GM18858 (cell line): ENCODE results near the gene PDCL2.

Source experiments
- ATAC-seq: cut with Tn5 transposase; IDR thresholded peaks from one replicate; pipeline ENCODE4 v1.9.1; 2021; ENCODE audit not compliant: unreplicated experiment

The PDCL2 gene

DNA sequence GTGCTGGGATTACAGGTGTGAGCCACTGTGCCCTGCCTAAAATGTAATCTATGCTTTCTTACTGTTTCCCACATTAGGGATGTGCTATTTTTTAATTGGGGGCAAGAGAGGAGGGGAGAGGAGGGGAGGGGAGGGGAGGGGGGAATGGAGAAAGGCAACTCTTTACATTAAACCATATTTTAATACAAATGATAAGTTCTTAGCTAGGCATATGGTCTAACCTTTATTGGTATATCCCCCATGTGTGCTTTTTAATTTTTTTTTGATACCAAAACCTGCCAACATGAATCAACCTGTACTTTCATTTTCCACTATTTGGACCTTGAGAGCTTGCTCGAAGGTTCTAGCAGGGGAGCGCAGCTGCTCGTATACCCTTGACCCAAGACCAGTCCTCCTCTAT lies 51.8 kb downstream of the PDCL2 start:
- ATAC-seq, result no peak

DNA sequence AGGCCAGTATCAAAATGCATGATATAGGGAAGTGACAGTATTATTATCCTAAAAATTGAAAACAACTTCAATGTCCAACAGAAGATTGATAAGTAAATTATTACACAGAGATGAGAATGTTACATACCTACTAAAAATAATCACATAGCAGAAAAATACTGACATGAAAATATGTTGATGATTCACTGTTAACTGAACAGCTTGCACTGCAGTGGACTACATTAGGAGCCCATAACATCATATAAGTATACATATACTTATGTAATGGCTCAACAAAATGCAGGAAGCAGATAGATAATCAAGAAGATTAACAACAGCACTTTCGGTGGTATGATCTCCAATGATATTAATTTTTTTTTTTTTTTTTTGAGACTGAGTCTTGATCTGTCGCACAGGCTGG lies 52.4 kb downstream of the PDCL2 start:
- ATAC-seq, result no peak

DNA sequence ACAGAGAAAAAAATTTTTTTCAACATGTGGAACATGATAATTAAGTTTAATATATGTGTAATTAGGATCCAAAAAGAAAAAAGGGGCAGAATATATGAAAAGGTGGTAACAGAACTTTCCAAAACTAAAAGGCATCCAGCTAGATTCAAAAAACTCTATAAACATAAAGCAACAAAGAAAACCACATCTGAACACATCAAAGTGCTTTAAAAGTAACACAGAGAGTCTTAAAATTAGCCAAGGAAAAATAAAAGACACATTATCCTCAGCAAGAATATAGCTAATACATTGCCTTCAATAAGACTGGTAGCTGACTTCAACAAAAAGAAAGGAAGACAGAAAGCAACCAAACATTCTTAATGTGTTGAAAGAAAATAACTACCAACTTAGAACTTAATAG lies 53.5 kb downstream of the PDCL2 start:
- no peak for ATAC-seq

DNA sequence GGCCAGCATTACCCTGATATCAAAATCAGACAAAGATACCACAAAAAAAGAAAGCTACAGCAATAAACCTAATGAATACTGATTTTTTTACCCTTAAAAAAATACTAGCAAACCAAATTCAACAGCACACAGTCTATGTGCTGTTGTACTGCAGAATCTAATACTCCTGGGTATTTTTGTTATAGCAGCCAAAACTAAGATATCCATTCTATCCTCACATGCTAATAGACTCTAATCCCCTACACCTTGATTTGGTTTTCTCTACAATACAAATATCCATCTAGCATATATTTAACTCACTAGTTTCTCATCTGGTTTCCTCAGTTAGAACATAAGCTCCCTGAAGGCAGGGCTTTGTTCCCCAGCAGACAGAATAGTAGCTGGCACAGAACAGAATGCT lies 57.7 kb downstream of the PDCL2 start:
- no peak for ATAC-seq

DNA sequence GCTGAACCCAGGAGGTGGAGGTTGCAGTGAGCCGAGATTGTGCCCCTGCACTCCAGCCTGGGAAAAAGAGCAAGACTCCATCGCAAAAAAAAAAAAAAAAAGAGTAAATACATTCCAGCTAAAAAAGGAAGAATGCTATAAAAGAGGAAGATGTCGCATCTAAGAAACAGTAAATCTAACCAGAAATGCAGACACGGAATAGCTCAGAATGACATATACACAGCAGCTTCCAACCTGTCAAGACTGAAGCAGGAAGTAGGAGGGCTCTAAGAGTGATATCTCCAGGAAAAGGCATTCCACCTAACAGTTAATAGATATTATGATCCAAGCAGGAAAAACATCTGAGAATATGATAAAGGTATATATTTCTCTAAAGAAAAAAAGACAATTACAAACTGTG lies 61.4 kb downstream of the PDCL2 start:
- no peak for ATAC-seq

DNA sequence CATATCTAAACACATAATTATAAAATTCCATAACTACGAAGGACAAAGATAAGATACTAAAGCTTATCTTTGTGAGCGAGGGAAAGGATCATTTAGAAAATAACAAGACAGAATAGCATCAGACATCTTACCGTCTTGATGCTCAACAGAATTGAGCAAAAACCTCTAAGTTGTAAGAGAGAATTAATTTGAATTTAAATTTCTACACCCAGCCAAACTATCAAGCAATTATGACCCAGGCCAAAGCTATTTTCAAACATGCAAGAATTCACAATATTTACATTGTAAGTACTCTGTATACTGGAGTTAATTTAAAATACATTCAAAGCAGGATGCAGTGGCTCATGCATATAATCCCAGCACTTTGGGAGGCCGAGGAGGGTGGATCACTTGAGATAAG lies 61.9 kb downstream of the PDCL2 start:
- ATAC-seq, result no peak

DNA sequence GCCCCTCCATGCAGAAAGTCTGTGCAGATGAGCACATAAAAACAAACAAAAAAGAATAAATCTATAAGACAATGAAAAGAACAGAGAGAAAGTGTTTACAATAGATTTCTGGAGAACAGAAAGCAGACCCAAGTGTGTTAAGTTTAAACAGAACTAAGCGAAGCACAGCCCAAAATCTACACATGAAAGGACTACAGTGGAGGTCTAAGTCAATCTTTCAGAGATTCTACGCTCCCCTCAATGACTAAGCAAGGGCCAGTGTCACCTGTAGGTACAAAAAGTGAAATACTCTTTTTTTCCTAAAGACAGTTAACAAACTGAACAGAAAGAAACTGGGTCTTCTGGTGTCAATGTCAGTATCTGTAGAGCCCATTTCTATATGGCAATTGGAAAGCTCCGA lies 63.6 kb downstream of the PDCL2 start:
- ATAC-seq, result no peak

DNA sequence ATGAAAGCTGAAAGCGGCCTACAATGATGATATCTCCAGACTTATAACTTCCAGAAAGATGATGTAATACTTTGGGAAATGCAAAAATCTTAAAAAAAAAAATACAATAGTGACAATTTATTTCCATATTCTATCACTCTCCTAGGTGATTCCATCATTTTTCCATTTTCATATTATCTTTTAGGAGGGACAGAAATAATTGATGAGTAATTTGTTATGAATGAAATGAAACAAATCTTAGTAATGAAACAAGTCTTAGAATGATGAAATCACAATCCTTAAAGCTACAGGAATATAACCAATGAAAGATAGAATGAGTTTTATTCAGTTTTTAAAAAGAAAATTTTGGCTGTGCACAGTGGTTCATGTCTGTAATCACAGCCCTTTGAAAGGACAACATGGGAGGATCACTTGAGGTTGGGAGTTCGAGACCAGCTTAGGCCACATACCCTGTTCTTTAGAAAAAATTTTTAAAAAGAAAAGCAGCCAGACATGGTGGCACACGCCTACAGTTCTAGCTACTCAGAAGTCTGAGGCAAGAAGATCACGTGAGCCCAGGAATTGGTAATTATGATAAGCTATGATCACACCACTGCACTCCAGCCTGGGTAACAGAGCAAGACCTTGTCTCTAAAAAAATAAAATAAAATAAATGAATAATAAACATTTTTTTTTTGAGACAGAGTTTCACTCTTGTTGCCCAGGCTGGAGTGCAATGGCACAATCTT lies 67.0 kb downstream of the PDCL2 start:
- no peak for ATAC-seq

DNA sequence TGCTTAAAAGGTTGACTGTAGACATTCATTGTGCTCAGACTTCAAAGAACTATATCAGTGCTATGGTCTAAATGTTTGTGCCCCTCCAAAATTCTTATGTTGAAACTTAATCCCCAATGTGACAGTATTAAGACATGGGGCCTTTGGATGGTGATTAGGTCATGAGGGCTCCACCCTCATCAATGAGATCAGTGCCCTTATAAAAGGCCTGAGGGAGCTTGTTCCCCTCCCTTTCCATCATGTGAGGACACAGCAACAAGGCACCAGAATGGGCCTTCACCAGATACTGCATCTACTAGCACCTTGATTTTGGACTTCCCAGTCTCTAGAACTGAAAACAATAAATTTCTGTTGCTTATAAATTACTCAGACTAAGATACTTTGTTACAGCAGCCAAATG lies 73.6 kb downstream of the PDCL2 start:
- no peak for ATAC-seq

DNA sequence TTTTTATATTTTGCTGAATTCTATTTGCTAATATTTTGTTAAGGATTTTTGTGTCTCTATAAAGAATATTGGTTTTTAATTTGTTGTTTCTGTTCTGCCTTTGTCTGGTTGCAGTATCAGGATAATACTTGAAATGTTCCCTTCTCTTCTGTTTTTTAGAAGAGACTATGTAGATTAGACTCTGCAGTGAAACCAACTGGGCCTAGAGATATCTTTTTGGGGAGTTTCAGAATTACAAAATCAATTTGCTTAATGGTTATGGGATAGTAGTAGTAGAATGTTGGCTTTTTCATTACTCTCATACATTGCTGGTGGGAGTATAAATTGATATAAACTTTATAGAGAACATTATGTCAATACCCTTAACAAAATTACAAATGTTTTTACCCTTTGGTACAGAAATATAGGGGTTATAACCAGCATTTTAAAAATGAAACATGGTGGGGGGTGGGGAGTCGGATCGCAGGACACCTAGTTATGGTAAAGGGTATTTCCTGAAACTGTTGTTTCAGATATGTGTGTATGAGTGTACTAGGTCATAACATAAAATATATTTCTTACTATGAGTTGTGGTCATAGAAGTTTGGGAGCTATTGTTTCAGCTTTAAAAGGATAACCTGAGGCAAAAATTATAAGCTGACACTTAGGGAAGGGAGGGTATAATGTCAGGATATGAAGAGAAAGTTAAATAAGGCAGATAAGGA lies 74.4 kb downstream of the PDCL2 start:
- ATAC-seq, result peak; percentile 70

DNA sequence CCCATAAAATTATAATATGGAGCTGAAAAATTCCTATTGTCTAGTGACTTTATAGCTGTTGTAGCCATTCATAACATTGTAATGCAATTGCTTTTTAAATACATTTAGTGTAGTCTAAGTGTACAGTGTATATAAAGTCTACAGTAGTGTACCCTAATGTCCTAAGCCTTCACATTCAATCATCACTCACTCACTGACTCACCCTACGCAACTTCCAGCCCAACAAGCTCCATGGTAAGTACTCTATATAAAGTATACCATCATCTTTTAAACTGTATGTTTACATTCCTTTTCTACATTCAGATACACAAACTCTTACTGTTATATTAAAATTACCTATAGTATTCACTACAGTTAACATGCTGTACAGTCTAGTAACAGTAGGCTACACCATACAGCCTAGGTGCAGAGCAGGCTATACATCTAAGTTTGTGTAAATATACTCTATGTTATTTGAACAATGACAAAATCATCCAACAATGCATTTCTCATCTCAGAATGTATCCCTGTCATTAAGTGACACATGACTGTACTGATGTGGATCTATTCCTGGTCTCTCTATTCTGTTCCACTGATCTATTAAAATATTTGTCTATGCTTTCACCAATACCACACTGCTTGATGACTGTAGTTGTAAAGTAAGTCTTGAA lies 79.0 kb downstream of the PDCL2 start:
- ATAC-seq, result no peak

DNA sequence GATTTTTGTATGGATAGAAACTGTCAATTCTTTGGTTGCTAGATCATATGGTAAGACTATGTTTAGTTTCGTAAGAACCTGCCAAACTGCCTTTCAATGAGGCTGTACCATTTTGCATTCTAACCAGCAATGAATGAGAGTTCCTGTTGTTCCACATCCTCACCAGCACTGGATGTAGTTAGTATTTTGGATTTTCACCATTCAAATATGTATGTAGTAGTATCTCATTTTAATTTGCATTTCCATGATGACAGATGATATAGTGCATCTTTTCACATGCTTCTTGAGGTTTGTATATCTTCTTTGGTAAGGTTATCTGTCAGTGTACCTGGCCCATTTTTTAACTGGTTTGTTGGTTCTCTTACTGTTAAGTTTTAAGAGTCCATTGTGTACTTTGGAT lies 80.0 kb downstream of the PDCL2 start:
- no peak for ATAC-seq

DNA sequence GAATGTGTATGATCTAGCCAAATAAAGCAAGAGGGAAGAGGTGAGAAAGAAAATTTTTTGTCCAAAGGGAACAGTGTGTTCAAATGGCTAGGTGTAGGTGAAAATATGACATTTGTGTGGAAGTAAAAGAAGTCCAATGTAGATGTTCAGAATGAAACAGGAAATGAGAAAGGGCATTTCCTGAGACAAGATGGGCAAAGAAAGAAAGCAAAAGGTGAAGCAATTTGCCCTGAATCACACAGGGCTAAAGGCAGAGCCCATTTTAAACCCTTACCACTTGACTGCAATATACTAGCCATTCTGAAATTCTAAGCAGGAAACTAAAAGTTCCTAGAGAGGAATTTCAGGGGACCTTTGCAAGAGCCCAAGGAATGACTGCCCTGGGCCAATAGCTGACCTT lies 81.4 kb downstream of the PDCL2 start:
- ATAC-seq, result no peak

DNA sequence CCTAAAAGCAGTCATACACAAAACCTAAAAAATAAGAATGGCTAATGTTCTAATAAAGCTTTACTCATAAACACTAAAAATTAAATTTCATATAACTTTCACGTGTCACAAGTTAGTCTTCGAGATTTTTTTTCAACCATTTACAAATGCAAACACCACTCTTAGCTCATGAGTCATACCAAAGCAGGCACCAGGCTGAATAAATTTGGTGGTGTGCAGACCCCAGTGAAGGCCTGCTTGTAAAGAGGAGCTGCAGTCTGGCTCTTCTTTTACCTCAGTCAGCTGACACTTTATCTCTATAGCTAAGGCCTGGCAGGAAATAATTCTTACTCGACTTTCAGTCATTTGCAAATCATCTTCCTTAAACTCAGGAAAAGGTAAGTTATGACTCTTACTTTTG lies 82.8 kb downstream of the PDCL2 start:
- no peak for ATAC-seq

DNA sequence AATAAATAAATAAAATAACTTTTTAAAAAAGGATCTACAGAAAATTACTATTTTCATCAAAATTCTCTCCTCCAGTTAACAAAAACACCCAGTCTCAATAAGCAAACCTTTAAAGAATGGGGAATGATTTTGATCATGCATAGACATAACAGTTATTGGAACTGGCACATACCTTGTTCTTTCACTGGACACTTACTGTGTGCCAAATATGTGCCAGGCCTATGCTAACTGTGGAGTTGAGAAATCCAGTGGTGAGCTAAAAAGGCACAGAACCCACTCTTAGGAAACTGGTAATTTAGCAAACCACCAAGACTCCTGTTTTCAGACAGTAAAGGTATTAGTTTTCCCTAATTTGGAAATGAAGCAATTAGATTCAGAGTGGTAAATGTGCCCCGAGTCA lies 84.4 kb downstream of the PDCL2 start:
- ATAC-seq, result no peak
